Activated CD8-positive, alpha-beta memory T cell treated with anti-CD3 and anti-CD28 coated beads, Interleukin-2, amount 50 U/mL, for 1 hour (primary cell): ENCODE measurements around the gene RAPGEF2.
"Not testable (repeated sequence)": the region's sequence is repeated elsewhere in the genome, so short reads cannot be mapped to it uniquely, and the experiment has no call there.

Source experiments
- DNase-seq: peaks from one replicate; pipeline ENCODE4 v3.0.0-alpha.2; 2020; ENCODE audit errors: extremely low read depth

Gene RAPGEF2

DNA sequence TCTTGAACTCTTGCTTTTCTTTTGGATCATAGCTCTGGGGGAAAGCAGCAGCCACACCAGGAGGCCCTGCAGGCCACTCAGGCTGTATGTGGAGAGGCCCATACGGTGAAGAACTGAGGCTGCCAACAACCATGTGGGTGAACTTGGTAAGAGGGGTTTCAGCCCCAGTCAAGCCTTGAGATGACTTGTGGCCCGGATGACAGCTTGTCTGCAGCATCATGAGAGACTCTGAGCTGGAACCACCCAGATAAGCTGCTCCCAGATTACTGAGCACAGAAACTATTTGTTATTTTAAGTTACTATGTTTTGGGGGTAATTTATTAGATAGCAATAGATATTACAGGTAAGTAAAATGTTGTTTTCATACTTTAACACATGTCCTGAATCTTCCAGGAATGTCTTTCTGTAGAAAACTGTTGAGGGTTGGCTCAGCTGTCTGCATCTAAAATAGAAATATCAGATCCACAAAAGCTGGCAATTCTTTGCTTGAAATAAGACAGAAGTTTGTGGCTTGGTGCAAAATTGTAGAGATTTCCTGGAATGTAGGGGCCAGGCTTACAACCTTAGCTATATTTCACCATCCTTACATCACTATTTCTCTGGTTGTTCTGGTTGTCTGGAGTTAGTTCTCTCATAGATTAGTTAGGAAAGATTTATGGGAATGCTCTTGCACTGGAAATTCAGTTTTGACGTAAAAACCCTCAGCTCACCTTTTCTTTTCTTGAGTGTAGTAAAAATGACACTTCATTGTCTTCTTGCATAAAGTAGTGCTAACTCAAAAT lies 272.1 kb downstream of the RAPGEF2 start:
- DNase-seq: no peak

DNA sequence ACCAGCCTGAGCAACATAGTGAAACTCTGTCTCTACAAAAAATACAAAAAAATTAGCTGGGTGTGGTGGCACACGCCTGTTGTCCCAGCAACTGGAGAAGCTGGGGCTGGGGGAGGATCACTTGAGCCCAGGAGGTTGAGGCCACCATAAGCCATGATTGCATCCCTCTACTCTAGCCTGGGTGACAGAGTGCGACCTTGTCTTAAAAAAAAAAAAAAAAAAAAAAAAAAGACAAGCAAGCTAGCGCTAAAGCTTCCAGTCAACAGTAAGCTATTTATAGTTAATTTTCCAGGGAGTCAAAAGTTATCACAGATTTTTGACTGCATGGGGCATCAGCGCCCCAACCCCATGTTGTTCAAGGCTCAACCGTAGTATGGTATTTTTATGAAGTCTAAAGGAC lies 273.4 kb downstream of the RAPGEF2 start:
- no peak for DNase-seq

DNA sequence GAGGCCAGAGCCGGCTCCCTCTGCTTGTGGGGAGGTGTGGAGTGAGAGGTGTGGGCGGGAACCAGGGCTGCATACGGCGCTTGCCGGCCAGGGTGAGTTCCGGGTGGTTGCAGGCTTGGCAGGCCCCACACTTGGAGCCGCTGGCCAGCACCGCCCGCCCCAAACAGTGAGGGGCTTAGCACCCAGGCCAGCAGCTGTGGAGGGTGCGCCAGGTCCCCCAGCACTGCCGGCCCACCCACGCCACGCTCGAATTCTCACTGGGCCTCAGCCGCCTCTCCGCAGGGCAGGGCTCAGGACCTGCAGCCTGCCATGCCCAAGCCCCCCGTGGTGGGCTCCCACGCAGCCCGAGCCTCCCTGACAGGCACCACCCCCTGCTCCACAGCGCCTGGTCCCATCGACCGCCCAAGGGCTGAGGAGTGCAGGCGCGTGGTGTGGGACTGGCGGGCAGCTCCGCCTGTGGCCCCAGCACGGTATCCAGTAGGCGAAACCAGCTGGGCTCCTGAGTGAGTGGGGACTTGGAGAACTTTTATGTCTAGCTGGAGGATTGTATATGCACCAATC lies 275.3 kb downstream of the RAPGEF2 start:
- no peak for DNase-seq

DNA sequence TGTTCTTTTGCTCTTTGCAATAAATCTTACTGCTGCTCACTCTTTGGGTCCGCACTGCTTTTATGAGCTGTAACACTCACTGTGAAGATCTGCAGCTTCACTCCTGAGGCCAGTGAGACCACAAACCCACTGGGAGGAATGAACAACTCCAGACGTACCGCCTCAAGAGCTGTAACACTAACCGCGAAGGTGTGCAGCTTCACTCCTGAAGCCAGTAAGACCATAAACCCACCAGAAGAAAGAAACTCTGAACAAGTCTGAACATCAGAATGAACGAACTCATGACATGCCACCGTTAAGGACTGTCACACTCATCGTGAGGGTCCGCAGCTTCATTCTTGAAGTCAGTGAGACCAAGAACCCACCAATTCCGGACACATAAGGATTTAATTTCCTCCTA lies 276.2 kb downstream of the RAPGEF2 start:
- not testable (repeated sequence) for DNase-seq

DNA sequence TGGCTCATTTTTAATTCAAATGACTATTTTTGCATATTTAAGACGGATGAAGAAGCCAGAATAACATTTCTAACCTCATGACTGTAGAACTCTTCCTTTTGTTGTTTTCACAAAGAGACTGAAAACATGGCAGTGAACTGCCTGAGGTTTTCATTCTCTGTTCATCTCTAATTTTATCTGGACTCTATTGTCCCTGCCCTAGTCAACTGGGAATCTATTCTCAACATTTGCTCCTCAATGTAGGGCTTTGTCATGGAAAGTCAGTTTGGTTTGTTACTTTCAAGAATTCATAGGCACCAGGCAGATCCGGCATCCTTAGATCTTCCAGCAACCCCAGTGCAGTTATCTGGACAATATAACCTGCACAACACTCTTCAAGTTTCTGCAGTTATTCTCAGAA lies 277.0 kb downstream of the RAPGEF2 start:
- no peak for DNase-seq

DNA sequence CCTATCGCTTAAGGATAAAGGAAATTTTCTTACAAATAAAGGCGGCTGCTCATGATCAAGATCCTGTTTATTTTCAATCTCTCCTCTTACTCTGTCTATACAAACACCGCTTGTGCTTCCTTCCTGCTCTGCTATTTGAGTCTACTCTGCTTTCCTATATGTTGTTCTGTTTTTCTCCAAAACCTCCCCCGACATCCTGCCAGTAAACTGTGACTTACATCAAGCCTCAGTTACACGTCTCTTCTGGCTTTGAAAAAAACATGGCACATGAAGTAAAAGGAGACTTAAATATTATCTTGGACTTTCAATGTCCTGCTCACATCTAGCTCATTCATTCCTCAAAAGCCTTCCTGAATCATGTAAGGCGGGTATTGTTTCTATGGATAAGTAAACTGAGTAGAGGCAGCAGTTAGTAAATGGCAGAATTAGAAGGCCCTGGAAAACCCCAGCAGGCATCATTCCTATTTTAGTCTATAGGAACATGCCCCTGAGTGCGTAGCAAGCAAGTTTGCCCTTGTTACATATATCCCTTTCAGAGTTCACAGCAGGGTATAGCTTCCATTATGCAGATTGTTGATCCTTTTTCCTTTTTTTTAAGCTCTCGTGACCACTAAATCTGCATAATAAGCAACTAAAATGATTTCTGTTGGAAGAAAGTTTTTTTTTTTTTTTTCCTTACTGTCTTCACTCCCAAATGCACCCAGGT lies 280.1 kb downstream of the RAPGEF2 start:
- DNase-seq: no peak

DNA sequence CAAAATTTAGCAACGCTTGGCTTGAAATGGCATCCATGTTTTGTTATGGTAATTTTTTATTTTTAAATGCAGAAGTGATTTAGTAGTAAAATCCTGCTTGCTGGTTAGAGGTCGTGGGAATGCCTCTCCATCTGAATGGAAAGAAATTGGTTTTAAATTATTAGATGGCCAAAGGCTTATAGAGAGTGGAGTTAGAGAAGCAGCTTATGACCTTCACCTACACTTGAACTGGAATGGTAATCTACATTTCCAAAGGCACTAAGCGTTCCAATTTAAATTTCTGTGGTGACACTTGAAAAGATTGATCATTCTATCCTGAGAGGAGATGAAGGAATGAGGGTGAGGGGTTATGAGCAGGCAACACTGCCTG lies 280.7 kb downstream of the RAPGEF2 start:
- DNase-seq: no peak

DNA sequence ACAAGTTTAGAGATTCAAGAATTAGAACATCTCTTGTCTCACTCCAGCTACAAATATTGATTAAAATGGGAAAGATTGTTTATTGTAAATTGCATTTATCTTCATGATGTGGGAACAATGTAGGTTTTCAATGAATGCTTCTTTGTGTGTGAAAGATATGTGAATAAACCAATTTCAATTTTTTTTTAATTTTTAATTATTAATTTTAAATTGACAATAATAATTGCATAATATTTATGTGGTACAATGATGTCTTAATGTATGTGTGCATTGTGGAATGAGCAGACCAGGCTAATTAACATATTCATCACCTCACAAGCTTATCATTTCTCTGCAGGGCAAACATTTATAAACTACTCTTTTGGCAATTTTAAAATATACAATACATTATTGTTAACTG lies 281.1 kb downstream of the RAPGEF2 start:
- no peak for DNase-seq

DNA sequence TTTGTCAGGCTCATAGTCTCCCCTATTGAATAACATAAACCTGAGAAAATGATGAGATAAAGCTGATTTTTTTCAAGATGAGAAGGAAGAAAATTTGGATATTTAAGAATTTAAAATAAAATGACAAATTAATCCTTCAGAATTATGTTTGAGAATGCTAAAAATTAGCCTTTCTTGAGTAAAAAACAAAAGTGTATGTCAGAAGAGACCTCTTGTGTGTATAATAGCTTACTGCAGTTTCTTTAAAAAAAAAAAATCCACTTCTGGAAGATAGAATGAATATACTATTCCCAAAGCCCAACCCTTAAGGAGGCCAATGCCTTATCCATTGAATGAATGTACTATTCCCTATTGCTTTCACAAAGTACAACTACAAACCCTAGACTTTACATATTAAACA lies 281.8 kb downstream of the RAPGEF2 start:
- no peak for DNase-seq

DNA sequence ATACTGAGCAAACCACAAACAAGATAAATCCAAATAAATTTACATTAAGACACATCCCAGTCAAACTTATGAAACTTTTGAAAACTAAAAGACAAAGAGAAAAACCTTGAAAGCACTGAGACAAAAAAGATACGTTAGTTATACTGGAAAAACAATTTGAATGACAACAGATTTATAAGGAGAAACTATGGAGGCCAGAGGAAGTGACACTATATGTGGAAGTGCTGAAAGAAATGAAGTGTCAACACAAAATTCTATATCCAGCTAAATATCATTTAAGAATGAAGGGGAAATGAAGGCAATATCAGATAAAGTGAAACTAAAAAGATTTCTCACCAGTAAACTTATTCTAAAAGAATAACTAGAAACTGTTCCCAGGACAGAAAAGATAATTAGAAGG lies 283.7 kb downstream of the RAPGEF2 start:
- DNase-seq: no peak

DNA sequence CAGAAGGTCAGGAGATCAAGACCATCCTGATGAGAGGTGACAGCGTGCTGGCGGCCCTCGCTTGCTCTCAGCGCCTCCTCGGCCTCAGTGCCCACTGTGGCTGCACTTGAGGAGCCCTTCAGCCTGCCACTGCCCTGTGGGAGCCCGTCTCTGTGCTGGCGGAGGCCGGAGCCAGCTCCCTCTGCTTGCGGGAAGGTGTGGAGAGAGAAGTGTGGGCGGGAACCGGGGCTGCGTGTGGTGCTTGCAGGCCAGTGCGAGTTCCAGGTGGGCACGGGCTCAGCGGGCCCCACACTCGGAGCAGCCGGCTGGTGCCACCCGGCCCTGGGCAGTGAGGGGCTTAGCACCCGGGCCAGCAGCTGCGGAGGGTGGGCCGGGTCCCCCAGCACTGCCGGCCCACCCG lies 286.9 kb downstream of the RAPGEF2 start:
- DNase-seq: no peak

DNA sequence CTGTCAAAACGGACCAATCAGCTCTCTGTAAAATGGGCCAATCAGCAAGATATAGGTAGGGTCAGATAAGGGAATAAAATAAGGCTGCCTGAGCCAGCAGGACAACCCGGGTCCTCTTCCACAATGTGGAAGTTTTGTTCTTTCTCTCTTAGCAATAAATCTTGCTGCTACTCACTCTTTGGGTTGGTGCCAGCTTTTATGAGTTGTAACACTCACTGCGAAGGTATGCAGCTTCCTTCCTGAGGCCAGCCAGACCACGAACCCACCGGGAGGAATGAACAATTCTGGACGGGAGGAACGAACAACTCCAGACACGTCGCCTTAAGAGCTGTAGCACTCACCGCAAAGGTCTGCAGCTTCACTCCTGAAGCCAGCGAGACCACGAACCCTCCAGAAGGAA lies 287.8 kb downstream of the RAPGEF2 start:
- DNase-seq: no peak

DNA sequence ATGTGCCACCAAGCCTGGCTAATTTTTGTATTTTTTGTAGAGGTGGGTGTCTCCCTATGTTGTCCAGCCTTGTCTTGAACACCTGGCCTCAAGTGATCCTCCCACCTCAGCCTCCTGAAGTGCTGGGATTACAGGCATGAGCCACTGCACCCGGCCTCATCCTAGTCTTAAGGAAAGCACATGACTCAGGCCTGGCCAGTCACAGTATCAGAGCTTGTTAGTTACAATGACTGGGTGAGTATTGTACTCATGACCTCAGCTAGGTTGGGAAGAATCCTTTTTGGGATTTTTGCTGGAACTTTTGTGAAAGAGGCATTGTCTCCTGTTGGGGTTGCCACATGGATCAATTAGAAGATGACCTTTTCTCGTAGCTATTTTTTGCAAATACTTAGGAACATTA lies 292.8 kb downstream of the RAPGEF2 start:
- DNase-seq: no peak

DNA sequence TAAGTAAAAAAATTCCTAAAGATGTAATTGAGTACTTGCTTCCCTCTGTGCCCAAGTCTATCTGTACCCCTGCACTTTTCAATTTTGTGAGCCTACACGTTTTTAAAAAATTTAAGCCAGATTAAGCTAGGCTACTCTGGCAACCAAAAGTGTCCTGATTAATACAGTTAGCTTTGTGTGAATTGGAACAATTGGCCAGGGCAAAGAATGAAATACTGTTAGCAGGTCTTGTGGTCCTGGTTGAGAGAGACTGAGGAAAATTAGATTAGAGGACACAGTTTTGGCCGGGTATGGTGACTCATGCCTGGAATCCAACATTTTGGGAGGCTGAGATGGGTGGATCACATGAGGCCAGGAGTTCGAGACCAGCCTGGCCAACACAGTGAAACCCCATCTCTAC lies 293.3 kb downstream of the RAPGEF2 start:
- no peak for DNase-seq

DNA sequence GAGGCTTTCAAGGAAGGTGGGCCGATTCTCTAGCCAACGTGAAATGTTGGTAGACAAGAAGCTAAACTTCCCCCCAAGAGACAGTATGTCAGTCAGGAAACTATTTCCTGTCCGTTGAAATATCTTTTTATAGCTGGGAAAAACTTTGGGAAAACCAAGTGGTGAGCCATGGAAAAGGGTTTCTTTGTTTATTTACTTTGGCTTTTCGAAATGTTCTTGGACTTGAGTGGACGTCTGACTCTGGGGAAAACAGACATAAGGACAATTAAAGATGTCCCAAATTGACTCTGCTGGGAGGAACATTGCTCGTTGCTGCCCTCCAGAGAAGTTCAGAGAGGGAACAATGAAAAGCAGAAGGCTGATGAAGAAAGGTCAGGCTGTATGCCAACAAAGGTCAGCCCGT lies 295.4 kb downstream of the RAPGEF2 start:
- DNase-seq: no peak

DNA sequence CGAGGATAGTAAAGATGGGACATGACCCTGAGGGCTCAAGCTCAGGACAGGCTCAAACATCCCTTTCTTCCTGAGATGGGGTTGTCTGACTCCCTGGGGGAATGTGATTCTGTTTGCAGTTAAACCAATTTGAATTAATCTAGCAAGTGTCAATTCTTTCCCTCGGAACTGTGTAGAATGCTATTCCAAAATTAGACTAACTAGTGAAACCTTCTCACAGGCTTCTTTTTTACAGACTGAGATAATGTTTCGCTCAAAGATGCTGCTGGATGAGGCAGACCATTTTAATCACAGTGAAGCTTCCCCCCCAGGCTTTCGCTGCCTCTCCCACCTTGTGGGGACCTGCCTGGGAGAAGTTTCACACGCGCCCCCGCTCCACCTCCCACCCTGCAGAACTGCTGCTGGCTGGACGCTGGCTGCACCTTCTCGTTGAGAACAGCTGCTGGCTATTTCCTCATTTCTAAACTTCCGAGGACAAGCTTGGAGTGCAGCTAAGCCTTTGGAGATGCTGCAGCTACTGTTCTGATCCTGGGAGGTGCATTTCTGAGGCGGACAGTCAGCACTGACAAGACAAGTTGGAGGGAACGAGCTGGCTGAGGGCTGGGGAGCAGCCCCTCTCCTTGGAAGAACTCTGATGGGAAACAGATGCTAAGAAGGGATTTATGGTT lies 297.8 kb downstream of the RAPGEF2 start:
- no peak for DNase-seq

DNA sequence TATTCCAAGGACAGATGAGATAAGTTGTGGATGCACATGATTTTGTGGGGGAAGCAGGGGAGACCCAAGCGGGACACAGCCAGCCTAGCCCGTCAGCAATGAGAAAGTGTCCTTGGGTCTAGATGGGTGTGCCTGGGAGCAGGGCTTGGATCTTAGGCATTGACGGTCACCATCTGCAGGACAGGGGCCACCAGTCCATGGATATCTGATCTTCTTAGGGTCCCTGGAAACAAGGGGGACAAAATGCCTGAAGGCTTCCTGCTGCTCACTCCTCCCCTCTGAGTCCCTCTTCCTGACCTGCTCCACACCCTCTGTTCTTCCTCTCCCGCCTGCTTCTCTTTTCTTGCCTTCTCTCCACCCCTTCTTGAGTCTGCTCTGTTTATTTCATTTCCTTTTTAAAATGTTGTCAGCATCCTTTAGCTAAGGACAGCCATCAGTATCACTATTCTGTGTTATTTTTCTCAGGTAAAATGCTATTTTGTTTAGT lies 298.4 kb downstream of the RAPGEF2 start:
- DNase-seq: no peak

DNA sequence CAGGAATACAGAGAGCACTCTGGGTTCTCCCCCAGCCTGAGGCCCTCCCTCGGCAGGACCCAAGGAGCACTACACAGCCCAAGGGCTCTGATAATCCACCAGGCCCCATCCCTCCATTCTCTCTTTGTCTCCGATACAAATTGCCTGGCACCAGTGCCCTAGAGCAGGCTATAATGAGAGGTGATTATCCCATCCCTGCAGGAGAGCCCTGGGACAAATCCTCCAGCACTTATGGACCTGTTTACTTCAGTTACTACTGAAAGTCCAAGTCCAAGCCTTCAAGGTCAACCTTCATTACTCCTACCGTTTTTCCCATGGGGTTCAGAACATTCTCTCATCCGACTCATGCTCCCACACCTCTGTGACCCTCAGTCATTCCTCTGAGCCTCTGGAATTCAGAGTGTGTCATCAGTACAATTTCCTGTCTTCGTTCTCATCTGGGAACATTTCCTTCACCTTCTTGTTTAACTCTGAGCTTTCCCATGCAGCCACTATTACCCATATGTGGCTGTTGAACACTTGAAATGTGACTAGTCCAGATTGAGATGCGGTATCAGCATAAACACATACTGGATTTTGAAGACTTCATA lies 299.0 kb downstream of the RAPGEF2 start:
- DNase-seq: no peak
